Prostate gland (tissue), 2 donors: ENCODE measurements around the gene ANO3. TPM values are rescaled to one million over a fixed set of nuclear protein-coding genes. Genes with fewer than 3 reads are reported as not detected.
"Not testable (repeated sequence)": the region's sequence is repeated elsewhere in the genome, so short reads cannot be mapped to it uniquely, and the experiment has no call there.

Source experiments
- DNase-seq: peaks from one replicate; pipeline ENCODE4 v3.0.0-alpha.2; 2019; ENCODE audit warnings: low spot score
- H3K27ac ChIP-seq, 2 donors: fragments of 200-600 bp; sonication (generic); 2 replicates each; pipeline ENCODE4 v1.5.1; 2017 to 2019
- H3K27me3 ChIP-seq: fragments of 200-600 bp; sonication (generic); replicated peaks from 2 replicates; pipeline ENCODE4 v1.5.1; 2019; ENCODE audit not compliant: insufficient read depth
- H3K36me3 ChIP-seq, 2 donors: fragments of 200-600 bp; sonication (generic); 1 replicate in 1 of 2; 2 replicates in 1 of 2; pipeline versions ENCODE4 v1.5.1 to v1.8.1; 2017 to 2019
- H3K4me1 ChIP-seq: fragments of 200-600 bp; sonication (generic); replicated peaks from 2 replicates; pipeline ENCODE4 v1.5.1; 2019
- H3K4me3 ChIP-seq, 2 donors: fragments of 200-600 bp; sonication (generic); 2 replicates each; pipeline ENCODE4 v1.5.1; 2017 to 2019
- H3K9me3 ChIP-seq: fragments of 200-600 bp; sonication (generic); 2 replicates; pipeline ENCODE4 v1.5.1; 2017
- CTCF ChIP-seq, 4 experiments: fragments of 200-600 bp in 2 of 4; fragments of 450-650 bp in 2 of 4; sonication (generic) in 2 of 4; IDR thresholded peaks; 1 replicate in 3 of 4; 2 replicates in 1 of 4; pipeline ENCODE4 v1.5.1; 2016 to 2019; ENCODE audit warnings: antibody characterized with exemption in 4 of 4, mild to moderate bottlenecking in 2 of 4, moderate library complexity in 2 of 4
- POLR2A ChIP-seq: fragments of 450-650 bp; IDR thresholded peaks from one replicate; pipeline ENCODE4 v1.6.1; 2016; ENCODE audit warnings: antibody characterized with exemption, mild to moderate bottlenecking
- POLR2AphosphoS5 ChIP-seq: sonication (generic); formaldehyde crosslinking; IDR thresholded peaks from one replicate; pipeline ENCODE4 v1.6.1; 2017; ENCODE audit warnings: antibody characterized with exemption
- WGBS: methylation state at CpG from one replicate; pipeline ENCODE4 v1.1.5; 2018; 5-methylcytosine and 5-hydroxymethylcytosine counted together
- intact Hi-C: fragments of 100-400 bp; cut with DNase I; formaldehyde crosslinking; loops from one replicate; pipeline ENCODE4 v1.14.2; 2022
- total RNA-seq, 2 donors: library from RNA; depleted of rRNA; stranded (reverse); fragments of >200 nt; gene quantifications; one replicate each; pipeline ENCODE4 v1.1.0, GENCODE V29; 2016

ANO3 gene
- total RNA-seq, 2 donors from 2014 or later, result 0.68 TPM; not detected in 1

GRCh38 chr11:26587073-26587472, 255.1 kb downstream of the ANO3 start:
- 80% methylated on average over 2 of the region's 2 CpGs for WGBS
- H3K27me3 ChIP-seq, result no peaks in the 10 kb centered on the region
- no peak overlapping the region for H3K27ac ChIP-seq
- H3K36me3 ChIP-seq, result no peaks in the 10 kb centered on the region
- DNase-seq, result no peak
- H3K4me1 ChIP-seq, result no peaks in the 10 kb centered on the region
- intact Hi-C loops, result no loop called here
- TF ChIP-seq POLR2A, result no peak
- TF ChIP-seq CTCF (IDR thresholded peaks at IDR 0.05), result no peak
- H3K9me3 ChIP-seq, result no peaks in the 10 kb centered on the region
- no peak overlapping the region for H3K4me3 ChIP-seq

GRCh38 chr11:26593691-26594090, 261.8 kb downstream of the ANO3 start:
- intact Hi-C loops, result no loop called here
- H3K27me3 ChIP-seq, result no peaks in the 10 kb centered on the region
- no peak overlapping the region for H3K4me3 ChIP-seq
- 87% methylated on average over 11 of the region's 11 CpGs for WGBS
- no peaks in the 10 kb centered on the region for H3K9me3 ChIP-seq
- no peak overlapping the region for H3K27ac ChIP-seq
- no peaks in the 10 kb centered on the region for H3K4me1 ChIP-seq
- TF ChIP-seq CTCF (IDR thresholded peaks at IDR 0.05) (no peak), POLR2A (no peak), POLR2AphosphoS5 (no peak)
- no peak for DNase-seq
- no peaks in the 10 kb centered on the region for H3K36me3 ChIP-seq

GRCh38 chr11:26595207-26595865, 263.4 kb downstream of the ANO3 start:
- H3K27me3 ChIP-seq, H3K9me3 ChIP-seq, H3K27ac ChIP-seq, intact Hi-C loops, DNase-seq, H3K4me1 ChIP-seq, H3K4me3 ChIP-seq, H3K36me3 ChIP-seq: not testable (repeated sequence)
- WGBS, result 57% methylated on average over 7 of the region's 7 CpGs

GRCh38 chr11:26597049-26597689, 265.2 kb downstream of the ANO3 start:
- H3K9me3 ChIP-seq, H3K4me1 ChIP-seq, intact Hi-C loops, H3K27ac ChIP-seq, H3K4me3 ChIP-seq, DNase-seq, H3K27me3 ChIP-seq, H3K36me3 ChIP-seq: not testable (repeated sequence)
- WGBS, result 96% methylated on average over 20 of the region's 20 CpGs

GRCh38 chr11:26597899-26598298, 266.0 kb downstream of the ANO3 start:
- TF ChIP-seq POLR2A (no peak), CTCF (IDR thresholded peaks at IDR 0.05) (no peak), POLR2AphosphoS5 (no peak)
- no peaks in the 10 kb centered on the region for H3K27me3 ChIP-seq
- WGBS, result 89% methylated on average over 2 of the region's 2 CpGs

GRCh38 chr11:26599425-26599824, 267.5 kb downstream of the ANO3 start:
- no peaks in the 10 kb centered on the region for H3K4me1 ChIP-seq

More at GRCh38 chr11:26597899-26598298, 266.0 kb downstream of the ANO3 start:
- no peak overlapping the region for H3K27ac ChIP-seq
- no peaks in the 10 kb centered on the region for H3K9me3 ChIP-seq
- H3K4me3 ChIP-seq, result no peak overlapping the region
- H3K36me3 ChIP-seq, result no peaks in the 10 kb centered on the region
- intact Hi-C loops, result no loop called here
- DNase-seq, result no peak
- H3K4me1 ChIP-seq, result no peaks in the 10 kb centered on the region

More at GRCh38 chr11:26599425-26599824, 267.5 kb downstream of the ANO3 start:
- Histone ChIP-seq H3K9me3 (no peaks in the 10 kb centered on the region), H3K36me3 (no peaks in the 10 kb centered on the region), H3K27me3 (no peaks in the 10 kb centered on the region), H3K4me3 (no peak overlapping the region), H3K27ac (no peak overlapping the region)
- TF ChIP-seq CTCF (IDR thresholded peaks at IDR 0.05) (no peak), POLR2A (no peak), POLR2AphosphoS5 (no peak)
- DNase-seq, result no peak
- WGBS, result 84% methylated on average over 2 of the region's 2 CpGs
- intact Hi-C loops, result no loop called here
